8988T (cell line): ENCODE data around the gene DNAJC3.
"Not testable (repeated sequence)": the region's sequence is repeated elsewhere in the genome, so short reads cannot be mapped to it uniquely, and the experiment has no call there.

Source experiments
- DNase-seq: peaks from one replicate; pipeline ENCODE4 v3.0.0; 2011

DNAJC3 gene

DNA sequence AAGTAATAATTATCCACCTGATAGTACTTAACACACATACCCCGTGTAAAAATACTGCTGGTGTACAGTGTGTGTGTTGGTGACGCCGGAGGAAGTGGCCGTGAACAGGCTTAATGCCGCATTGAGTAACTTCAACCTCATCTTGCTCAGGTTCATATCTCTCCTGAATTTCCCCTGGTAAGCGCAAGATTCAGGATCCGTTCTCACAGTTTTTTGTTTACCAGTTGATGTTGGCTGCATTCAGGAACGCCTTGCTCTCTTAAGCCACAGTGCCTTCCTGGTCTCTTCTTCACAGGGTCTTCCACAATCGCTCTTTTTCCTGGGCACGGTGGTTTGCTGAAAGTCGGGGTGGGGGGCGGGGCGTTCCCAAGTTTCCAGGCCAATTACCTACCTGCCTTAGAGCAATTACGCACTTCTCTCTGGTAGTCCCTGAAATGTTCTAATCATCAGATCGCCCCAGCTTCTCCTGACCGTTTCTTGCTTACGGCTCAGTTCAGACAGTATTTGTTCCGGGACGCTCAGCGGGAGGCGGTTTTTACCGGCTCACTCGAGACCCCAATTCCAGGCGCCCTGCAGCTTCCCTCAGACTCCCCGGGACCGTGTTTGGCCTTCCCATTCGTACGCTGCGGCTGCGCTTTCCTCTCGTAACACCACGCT is 706 bp upstream of the DNAJC3 start:
- DNase-seq = no peak

DNA sequence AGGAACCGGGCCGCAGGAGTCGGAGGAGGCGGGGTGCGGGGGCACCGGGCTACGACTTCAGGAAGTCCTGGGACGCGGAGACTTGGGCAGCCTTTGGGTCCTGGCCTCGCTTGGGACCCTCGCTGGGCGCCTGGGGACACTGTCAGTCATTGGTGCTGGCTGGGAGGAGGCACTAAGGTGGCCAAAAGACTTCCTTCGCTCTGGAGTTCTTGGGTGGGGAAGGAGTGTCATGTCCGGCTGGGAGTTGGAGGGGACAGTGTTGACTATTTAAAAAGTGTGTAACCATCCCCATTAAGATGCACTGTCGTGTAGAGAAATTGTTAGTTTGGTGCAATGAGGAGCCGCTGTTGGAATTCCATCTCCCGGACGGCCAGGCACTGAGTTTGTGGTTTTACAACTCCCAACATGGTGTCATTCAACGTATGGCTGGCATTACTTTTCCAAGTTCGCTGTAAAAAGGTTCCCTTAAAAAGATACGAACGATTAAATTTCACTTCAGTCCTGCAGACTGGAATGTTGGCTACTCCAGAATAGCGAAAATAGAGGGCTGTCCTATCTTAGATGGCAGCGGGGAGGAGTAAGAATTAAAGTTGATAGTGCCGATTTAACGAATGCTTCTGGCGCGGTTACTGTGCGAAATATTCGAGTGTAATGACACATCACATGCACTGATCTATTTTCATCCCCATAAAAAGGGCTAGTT is 776 bp downstream of the DNAJC3 start:
- no peak for DNase-seq

DNA sequence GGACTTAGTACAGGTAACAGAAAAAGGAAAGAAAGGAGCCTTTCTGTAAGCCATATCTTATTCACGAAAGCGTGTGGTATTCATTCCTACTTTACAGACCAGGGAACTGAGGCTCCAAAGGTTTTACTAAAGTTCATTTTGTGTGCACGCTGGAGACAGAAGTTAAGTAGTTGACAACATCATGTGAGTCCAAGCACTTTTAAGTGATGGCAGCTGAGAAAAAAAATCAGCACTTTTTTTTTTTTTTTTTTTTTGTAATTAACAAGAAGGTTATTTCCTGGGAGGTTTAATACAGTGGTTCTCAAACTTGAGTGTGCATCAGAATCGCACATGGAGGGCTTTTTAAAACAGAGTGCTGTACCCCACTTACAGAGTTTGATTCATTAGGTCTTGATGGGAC is 2.0 kb downstream of the DNAJC3 start:
- no peak for DNase-seq

DNA sequence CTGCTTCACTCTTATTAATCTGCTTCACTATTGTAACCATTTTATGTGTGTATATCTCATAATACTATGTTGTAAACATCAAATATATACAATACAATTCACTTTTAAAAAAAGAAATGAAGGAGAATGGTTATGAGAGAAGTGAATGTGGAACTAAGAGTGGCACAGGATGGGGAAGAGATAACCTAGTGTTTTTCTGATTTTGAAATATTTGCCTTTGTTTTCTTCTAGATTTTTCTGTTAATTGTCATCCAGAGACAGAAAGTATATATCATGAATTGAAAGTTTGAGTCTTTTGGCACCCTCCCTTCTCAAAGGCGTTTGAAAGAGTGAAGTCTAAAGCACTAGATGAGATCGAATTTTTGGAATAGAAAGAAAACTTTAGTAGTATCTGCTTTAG is 2.8 kb downstream of the DNAJC3 start:
- DNase-seq = no peak

DNA sequence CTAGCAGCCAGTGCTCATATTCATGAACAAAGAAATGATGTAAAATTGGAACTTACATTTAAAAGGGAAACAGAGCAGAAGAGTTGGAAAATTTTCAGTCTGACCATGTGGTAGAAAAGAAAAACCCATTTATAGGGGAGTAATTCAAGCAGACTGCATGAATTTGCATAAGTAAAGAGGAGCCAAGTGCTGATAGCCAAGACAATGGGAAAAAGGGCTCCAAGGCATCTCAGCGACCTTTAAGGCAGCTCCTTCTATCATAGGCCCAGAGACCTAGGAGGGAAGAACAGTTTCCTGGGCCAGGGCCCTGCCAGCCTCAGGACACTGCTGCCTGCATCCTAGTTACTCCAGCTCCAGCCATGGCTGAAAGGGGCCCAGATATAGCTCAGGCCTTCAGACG is 7.5 kb downstream of the DNAJC3 start:
- no peak for DNase-seq

DNA sequence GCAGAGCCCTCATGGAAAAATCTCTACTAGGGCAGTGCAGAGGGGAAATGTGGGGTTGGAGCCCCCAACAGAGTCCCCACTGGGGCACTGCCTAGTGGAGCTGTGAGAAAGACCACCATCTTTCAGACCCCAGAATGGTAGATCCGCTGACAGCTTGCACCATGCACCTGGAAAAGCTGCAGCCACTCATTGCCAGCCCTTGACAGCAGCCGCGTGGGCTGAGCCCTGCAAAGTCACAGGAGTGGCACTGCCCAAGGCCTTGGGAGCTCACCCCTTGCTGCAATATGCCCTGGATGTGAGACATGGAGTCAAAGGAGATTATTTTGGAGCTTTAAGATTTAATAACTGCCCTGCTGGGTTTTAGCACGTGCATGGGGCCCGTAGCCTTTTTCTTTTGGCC is 8.0 kb downstream of the DNAJC3 start:
- DNase-seq = not testable (repeated sequence)

DNA sequence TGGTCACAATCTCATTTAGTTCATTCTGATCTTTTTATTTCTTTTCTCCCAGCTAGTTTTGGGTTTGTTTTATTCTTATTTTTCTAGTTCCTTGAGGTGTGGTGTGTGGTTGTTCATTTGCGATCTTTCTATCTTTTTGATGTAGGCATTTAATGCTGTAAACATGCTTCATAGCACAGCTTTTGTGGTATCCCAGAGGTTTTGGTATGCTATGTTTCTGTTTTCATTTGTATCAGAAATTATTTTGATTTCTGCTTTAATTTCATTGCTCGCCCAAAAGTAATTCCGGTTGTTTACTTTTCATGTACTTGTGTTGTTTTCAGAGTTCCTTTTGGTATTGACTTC is 12.6 kb downstream of the DNAJC3 start:
- no peak for DNase-seq

DNA sequence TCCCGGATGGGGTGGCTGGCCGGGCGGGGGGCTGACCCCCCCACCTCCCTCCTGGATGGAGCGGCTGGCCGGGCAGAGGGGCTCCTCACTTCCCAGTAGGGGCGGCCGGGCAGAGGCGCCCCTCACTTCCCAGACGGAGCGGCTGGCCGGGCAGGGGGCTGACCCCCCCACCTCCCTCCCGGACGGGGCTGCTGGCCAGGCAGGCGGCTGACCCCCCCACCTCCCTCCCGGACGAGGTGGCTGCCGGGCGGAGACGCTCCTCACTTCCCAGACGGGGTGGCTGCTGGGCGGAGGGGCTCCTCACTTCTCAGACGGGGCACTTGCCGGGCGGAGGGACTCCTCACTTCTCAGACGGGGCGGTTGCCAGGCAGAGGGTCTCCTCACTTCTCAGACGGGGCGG is 14.0 kb downstream of the DNAJC3 start:
- DNase-seq = not testable (repeated sequence)

DNA sequence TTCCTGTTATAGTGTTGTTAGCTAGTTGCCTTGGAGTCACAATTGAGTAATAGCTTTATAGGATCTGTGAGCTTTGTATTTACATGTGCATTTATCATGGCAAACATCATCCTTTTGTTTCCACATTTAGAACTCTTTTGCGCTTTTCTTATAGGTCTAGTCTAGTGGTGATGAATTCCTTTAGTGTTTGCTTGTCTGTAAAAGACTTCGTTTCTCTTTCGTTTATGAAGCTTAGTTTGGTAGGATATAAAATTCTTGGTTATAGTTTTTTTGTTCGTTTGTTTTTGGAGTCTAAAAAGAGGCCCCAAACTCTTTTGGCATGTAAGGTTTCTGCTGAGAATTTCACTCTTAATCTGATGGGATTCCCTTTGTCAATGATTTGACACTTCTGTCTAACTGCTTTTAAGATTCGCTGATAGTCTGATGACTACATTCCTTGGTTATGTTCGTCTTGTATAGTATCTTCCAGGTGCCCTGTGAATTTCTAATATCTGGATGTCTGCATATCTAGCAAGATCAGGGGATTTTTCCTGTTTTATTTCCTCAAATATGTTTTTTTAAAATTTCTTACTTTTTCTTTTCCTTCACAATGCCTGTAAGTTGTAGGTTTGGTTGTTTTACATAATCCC is 20.2 kb downstream of the DNAJC3 start:
- DNase-seq = no peak

DNA sequence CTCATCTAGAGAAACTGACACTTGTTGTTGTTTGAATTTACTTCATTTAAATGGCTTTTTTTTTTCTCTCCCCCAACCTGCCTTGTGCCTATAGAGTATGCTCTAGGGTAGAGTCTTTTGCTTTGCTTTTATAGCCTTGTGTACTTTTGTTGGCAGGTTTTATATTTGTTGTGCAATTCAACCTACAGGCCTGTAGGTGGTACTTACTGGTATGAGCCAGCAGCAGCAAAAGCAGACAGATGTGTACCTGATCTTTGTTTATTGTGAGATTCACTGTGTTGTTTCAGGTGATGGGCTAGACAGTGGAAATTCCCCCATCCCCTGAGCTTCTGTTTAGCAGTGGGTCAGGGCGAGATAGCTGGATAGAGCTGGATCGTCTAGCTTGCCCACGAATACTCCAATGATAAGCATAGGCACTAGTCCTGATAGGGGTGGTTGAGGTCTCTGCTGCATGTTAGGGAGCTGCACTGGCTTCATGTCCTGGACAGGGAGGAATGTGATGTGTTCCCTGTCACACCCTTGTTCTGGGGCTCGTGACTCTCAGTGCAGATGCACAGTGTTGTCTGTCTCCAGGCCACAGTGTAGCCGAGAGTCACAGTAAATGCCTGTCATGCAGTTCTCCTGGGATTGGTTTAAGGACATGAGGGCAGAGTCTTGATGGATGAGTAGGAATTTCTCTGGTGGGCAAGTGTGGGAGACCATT is 21.3 kb downstream of the DNAJC3 start:
- no peak for DNase-seq

DNA sequence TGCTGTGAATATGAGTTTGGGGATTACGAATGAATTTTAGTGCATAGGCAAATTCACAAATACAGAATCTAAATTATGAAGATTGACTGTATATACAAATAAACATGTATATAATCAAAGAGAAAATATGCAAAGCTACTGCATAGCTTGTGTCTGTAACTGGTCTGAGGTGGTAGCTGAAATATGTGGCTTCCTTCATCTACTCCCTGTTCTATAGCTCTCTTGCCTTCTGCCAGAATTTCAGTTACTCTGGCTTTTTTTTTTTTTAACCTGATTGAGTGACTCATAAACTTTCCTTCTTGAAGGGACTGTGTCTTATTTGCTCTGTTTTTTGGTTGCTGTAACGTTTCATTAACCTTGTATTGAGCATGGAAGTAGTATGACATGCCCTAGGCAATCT is 26.6 kb downstream of the DNAJC3 start:
- no peak for DNase-seq

DNA sequence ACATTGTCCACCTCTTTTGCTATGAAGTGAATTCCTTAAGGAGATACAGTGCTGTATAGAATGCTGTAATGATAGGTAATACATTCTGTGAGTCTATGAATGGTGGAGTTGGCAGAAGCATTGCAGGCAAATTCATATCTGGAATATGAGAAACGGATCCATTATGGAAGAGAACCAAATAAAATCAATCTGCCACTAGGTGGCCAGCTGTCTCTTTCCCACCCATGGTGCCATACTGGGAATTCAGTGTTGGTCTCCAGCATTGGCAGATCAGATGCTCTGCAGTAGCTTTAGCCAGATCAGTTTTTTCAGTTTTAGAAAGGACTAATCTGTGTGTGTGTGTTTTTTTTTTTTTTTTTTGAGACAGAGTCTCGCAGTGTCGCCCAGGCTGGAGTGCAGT is 27.6 kb downstream of the DNAJC3 start:
- no peak for DNase-seq

DNA sequence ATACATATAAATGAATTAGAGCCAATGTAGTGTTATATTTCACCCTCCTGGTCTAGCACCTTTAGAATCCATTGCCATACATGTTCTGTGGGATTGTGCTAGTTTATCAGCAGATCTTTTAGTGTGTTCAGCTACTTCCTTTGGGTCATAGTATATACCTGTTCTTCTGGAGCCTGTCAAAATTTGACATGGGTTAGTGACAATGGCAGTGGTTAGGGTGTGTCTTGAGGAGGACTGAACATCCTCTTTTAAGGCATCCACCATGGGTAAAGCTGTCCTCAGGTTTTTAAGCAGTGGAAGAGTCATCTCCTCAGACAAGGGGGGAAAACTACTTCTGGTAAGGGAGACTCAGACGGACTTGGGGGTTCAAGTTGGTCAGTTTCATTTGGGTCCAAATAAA is 29.4 kb downstream of the DNAJC3 start:
- DNase-seq = no peak

DNA sequence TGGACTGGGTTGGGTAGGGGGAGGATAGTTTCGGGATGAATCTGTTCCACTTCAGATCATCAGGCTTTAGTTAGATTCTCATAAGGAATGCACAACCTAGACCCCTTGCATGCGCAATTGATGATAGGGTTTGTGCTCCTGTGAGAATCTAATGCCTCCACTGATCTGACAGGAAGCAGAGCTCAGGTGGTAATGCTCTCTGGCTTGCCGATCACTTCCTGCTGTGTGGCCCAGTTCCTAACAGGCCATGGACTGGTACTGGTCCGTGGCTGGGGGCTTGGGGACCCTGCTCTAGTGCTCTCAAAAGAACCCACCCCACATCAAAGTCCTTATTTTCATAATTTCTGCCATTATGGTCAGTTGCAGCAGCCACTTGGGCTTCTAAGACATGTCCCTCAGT is 30.1 kb downstream of the DNAJC3 start:
- DNase-seq = no peak

DNA sequence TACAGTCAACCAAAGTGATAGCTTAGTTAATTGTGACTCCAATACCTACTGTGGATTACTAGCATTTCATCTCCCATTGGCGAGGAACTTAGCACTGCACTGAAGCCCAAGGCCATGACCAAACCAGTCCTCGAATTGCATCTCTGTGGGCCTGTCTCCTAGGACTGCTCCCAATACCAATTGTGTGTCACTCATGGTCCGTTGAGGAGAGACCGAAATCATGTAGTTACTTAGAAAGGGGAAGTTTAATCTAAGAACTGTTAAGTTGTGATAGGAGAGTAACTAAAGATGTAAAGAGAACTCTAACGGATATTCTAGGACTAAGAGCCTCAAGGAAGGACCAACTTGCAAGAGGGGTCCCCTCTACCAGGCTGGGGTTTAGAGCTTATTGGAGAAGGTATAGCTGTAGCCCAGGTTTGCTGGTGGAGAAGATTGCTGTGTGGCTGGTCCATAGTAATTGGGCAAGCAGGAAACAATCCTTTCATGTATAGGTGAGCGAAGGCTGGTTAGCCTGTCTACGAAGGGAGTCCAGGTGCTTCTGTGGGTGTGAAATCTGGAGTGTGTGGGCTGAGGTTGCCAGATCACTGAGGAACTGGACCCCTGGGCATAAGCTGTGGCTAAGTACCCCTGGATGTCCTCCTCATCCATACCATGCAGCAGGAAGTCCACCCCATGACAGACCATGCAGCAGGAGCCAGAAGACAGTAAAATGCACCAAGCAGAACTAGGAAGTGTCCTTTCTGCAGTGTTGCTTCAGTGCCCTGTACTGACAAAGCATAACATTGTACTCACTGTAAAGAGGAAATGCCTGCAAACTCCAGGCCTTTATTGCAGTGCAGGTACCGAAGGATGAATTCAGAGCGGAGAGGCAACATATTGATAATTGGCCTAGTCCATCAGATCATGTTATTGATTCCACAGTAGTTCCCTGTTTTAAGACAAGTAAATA is 30.8 kb downstream of the DNAJC3 start:
- DNase-seq = no peak

DNA sequence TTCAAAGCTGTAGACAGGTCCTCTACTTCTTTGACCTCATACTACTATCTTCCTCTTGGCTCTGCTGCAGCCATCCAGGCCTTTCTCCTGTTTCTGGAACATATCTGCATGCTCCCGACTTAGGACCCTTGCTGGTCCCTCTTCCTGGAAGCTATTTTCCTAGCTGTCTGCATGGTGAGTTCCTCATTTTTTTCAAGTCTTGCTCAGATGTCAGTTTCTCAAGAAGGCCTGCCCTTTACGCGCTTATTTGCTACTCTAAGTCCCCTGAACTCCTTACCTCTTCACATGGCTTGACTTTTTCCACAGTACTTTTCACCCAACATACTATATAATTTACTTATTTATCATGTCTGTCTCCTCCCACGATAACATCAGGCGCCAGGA is 31.4 kb downstream of the DNAJC3 start:
- DNase-seq = no peak

DNA sequence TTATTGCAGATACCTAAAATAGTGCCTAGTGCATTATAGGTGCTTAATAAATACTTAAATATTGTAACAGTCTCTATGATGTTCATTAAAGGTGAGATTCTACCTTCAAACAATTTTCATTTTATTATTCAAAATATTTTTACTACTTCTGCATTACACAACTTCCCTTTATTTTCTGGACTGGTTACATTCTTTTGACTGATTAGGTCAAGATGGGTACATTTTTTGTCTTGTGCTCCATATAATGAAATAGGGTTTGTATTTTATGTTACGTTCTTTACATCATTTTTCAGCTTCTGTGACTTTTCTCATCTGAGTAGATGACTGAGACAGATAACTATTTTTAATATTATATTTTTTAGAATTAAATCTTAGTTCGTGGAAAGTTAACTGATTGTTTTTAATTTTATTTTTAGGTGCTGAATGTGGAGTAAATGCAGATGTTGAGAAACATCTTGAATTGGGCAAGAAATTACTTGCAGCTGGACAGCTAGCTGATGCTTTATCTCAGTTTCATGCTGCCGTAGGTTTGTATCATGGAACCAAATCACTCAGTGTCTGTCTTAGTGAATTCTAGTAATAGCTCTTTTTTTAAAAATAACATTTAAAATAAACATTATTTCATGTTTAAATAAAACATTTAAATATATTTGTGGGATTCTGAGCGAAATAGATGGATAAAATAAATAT is 32.0 kb downstream of the DNAJC3 start:
- no peak for DNase-seq

DNA sequence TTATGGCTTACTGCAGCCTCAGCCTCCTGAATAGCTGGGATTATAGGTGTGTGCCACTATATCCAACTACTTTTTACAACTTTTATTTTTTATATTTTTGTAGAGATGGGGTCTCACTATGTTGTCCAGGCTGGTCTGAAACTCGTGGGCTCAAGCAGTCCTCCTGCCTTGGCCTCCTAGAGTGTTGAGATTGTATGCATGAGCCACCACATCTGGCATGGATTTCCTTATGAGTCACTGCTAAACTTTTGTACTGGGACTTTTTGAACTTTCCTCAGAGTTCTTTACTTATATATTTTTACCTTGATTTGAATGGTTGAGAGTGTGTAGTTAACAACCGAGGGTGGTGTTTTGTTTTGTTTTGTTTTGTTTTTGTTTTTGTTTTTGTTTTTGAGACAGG is 33.4 kb downstream of the DNAJC3 start:
- no peak for DNase-seq

DNA sequence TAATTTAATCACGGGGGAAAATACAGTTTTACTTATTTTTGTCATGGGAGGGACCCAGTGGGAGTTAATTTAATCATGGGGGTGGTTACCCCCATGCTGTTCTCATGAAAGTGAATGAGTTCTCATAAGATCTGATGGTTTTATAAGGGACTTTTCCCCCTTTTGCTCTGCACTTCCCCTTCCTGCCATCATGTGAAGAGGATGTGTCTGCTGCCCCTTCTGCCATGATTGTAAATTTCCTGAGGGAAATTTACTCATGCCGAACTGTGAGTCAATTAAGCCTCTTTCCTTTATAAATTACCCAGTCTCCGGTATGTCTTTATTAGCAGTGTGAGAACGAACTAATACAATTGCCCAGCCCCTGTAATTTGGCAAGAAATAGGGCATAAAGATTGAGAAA is 35.9 kb downstream of the DNAJC3 start:
- DNase-seq = not testable (repeated sequence)

DNA sequence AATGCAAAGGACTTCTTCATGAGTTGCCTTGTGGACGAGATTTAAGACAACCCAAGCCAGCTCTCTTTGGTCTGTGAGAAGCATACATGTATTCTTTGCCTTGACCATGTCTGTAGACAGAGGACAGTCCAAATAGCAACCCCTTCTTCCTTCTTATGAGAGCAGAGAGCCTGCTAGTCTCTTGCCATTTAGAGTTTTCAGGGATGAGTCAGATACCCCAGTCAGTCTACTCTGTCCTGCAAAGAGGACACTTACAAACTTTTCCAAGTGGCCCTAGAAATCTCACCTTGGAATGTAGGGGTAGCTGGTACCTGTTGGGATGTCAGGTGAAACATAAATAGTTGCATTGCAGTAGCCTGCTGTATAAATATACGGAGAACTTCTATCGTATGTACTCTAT is 36.7 kb downstream of the DNAJC3 start:
- no peak for DNase-seq

DNA sequence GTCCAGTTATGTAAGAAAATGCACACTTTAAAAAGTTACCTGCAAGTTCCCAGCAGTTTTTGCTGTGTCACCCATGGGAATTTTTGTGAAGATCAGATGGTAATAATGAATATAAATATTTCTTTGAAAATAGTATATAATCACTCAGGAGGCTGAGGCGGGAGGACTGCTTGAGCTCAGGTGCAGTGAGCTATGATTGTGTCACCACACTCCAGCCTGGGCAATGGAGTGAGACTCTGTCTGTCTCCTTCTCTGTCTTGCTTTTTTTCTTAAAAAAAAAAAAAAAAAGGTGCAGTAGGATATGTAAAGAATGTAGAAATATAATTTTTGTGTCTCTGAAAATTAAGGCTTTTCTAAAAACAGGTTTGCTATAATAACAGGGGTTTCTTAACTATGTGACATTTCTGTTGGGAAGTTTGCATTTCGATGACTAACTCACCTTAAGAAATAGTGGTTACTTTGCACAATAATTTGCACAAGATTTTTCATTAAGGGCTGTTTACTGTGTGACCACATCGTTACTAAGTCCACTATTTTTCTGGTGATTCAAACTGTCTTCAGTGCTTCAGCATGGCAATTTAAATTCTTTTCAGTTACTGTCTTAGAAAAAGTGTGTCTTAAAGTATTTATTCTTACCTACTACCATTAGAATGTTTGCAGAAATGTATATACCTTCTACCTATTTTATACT is 37.3 kb downstream of the DNAJC3 start:
- no peak for DNase-seq

DNA sequence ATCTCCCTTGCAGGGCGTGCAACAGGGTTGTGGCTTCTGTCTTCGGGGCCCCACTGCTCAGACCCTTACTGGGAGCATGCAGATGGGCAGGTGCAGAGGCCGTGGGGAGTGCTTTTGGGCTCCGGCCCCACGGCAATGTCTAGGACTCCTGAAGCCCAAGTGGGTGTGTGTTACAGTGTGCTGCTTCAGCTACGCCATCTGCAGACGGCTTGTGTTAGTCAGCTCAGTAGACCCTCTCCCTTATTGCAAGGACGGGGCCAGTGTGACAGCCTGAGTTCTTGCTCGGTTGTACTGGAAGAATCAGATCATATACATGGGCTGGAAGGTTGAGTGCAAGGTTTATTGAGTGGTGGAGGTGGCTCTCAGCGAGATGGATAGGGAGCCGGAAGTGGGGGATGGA is 39.3 kb downstream of the DNAJC3 start:
- no peak for DNase-seq
